ENCODE results near the gene CHID1.
A peak's percentile ranks its signal among the peaks of the same experiment; 100 is the strongest.

CHID1 gene

DNA sequence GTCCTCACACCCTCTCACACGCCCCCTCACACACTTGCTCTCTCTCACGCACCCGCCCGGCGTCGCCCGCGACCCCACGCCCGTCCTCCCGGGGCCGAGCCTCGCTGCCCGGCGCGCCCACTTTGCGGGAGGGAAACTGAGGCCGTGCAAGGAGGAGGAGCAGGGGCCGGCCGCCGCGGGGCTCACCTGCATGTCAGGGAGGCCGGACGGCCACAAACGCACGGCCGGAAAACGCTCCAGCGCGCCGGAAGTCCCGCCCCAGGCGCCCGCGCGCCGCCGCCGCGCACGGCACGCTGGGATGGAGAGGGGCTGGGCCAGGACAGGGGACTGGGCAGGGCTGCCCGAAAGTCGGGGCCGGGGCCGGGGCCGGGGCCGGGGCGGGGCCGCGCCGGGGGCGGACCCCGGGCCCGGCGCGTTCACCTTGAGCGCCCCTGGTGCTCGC, at the start of gene CHID1:
TSS of gene CHID1 (minus strand) at position 222 of the 442 bp plus-strand sequence. CDS start 5,994 bp downstream, outside the sequence.
- peak; percentile 81 for DNase-seq

DNA sequence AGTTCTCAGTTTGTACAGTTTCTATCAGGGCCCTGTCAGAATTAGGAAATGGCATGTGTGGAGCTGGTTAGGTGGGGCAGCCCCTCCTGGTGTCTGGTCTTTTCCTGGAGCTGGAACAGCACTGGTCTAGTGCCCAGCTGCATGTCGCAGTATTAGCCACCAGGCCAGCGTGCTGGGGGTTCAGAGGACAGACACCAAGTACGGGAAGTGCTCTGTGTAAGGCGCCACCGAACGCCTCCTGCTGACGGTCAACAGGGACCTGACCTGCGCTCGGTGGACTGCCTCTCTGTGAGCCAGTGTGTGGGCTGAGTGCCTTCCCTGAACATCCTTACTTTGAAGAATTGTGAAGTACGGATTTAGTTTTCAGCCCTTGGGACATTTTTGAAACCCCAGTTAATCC, 49.0 kb upstream of the CHID1 start:
- DNase-seq = no peak

DNA sequence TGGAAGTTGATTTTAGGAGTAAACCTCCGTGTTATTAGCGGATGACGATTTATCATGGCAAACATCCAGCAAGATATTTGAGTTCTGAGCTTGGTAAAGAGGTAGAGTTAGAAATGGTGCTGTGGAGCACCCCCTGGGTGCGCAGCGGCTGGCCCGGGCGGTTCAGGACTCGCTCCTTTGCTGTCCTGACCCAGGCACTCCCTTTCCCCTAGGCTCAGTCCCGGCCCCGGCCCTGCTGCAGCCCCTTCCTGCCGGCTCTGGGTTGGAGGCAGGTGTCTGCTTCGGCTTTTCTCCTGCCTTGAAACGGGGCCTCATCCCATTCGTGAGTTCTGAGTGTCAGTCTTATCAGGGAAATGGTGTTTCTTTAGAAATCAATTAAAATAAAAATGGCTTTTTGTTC, 48.4 kb upstream of the CHID1 start:
- DNase-seq = no peak

DNA sequence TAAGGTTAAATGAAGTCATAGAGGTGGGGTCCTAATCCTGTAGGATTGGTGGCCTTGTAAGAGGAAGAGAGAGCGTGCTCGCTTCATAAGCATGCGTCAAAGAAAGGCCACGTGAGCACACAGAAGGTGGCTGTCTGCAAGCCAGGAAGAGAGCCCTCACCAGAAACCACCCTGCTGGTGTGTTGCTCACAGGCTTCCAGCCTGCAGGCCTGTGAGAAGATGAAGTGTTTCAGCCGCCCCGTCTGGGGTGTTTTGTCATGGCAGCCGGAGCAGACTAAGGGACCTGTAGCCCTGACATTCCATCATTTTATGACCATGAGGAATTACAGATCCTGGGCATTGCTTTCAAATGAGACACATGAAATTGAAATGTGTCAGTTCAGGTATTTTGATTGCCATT, 47.5 kb upstream of the CHID1 start:
- DNase-seq = no peak

DNA sequence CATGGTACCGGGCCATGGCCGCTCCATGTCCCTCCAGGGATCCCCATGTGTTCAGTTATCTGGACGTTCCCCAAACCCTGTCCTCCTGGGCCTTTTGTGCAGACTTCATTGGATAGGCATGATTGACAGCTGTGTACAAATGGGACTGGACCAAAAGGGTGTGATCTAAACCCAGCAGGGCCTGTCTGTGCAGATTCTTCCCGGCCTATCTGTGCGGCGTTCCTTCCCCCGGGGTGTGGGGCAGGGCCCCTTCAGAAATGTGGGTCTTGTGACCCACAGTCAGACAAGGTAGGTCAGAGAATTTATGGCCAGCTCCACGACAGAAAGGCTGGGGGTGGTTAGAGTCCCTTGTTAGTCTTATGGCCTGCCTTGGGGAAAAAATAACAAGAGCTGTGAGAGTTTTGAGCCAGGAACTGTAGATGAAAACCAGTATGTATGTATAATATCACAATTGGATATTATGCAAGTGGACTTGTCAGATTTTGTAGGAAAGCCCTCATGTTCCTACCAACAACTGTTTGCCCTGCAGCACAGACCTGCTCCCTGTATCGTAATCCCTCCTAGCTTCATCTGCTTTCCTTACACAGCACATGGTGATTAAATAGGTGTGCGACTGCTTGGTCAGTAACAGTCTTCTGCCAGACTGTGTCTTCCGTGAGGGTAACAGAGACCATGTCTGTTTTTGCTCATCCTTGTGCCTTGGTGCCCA, 46.8 kb upstream of the CHID1 start:
- no peak for DNase-seq

DNA sequence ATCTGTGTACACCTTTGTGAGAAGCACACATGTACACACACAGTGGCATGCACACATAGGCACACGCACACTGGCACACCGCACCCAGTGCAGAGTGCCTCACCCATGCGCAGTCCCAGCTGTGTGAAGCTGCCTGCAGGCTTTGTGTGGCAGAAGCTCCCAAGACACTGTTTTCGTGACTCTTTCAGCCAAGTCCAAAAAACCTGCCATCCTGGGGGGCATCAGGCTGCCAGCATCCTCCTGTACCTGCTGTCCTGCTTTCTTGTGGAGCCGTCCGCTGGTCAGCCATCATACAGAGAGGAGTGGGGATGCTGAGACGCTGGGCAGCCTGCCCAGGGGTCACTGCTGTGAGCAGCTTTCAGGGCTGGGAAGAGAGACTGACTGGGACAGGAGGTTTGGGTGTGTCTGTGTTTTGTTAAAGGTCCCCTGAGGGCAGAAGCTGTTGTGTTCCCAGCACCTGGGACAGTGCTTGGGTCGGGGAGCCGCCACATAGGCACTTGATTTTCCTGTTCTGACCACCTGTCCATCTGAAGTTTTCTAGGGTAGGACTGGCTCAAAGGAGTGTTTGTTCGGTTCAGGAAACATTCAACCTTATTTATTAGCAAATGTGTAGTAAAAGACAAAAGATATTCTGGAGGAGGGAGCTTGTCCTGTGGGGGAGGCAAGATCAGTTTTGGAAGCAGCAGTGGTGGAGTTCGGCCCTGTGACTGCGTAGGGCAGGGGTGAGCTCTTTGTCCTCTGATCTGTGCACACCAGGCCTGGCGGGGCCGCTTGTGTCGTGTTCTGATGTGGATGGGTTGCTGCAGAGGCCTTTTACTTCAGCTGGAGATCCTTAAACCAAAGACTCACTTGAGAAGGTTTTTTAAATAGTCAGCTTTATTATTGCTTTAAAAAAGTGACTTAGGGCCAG, 44.8 kb upstream of the CHID1 start:
- DNase-seq = no peak

DNA sequence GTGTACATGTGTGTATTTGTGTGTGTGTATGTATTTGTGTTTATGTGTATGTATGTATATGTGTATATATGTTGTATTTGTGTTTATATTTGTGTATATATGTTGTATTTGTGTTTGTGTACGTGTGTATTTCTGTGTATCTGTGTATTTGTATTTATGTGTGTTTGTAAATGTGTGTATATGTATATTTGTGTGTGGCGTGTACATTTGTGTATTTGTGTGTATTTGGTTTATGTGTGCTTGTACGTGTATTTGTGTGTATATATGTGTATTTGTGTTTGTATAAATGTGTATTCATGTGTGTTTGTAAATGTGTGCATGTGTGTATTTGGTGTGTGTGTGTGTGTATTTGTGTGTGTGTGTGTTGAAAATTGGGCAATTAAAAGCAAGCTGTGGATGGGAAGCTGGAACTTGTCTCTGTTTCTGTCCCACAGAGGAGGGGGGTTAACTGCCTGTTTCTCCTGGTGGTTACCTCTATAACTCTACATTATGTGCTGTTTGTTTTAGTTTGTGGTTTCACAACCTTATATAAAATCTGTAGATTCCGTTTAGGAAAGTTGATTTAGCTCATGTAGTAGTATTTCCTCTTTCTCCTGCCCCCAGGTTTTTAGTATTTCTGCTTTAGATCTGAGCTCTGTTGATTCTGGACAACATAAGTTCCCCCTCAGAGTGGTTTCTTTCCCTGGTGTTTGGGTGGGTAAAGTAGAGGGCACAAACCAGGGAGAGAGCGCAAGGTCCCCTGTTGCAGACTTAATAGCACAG, 44.0 kb upstream of the CHID1 start:
- no peak for DNase-seq

DNA sequence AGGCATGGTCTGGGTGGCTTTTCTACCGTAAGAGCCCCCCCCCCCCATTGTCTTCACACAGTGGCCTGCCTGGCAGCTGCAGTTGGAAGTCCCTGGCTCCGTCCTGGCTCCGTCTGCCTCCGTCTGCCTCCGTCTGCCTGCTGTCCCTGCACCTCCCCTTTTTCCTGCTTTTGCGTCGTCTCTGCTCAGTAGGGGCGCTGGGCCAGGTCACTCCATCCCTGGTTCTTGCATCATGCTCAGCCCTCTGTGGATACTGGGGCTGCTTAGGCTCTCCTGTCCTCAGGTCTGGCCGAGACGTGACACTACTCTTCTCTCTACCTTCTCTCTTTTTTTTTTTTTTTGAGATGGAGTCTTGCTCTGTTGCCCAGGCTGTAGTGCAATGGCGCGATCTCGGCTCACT, 42.9 kb upstream of the CHID1 start:
- DNase-seq = no peak

DNA sequence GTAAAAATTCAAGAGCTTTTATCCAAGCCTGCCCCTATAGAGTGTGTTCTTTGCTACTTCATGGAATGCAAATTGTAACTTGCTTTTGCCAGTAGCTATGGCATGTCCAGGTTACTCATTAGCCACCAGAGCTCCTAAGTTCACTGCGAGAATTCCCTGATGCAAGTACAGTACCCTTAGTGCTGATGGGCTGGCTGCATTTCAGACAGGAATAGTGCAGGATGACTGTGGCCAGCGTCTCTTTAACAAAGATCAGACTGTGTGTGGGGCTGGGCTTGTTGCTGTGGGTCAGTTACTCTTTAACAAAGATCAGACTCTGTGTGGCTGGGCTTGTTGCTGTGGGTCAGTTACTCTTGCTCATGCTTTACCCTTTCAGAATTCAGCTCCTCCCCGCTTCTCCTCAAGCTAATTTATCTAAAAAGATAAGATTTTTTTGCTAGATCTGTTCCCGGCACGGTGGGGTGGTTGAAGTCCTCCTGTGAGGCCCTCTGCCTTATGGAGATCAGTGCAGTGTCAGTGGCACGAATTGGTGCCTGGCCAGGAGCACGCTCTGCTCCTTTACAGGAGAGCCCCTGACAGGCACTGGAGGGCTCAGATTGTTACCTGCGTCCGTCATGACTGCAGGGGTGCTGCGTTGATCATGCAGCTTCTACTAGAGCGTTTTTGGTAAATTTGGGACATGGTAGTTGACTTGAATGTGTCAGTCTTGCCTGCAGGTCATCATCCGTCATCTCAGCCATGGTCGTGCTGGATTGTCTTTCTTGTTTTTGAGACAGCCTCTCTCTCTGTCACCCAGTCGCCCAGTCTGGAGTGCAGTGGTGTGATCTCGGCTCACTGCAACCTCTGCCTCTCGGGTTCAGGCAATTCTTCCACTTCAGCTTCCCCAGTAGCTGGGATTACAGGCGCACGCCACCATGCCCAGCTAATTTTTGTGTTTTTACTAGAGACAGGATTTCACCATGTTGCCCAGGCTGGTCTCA, 42.1 kb upstream of the CHID1 start:
- DNase-seq = no peak

DNA sequence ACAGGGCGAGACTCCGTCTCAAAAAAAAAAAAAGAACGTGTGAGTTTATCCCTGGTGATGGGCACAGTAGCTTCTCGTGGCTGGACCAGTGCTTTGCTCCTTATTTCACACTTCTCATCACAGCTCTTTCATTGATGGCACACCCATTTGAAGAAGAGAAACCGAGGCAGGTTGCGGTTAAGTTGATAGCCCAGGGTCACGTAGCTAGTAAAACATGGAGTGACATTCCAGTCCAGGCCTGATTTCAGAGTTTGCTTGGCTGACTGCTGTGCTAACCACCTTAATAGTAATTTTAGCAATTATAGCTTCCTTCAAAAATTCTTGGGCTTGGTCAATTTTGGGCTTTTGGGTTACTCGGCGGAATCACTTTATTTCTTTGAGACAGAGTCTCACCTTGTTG, 40.9 kb upstream of the CHID1 start:
- no peak for DNase-seq

DNA sequence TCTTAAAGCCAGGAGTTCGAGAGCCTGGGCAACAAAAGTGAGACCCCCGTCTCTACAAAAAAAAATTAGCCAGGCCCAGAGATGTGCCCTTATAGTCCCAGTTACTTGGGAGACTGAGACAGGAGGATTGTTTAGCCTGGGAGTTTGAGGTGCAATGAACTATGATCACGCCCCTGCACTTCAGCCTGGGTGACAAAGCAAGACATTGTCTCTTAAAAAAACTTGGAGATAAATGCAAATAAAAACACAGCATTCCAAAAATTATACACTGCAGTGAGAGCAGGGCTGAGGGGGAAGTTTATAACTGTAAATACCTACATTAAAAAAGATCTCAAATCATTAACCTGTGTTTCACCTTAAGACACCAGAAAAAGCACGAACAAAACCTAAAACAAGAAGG, 37.1 kb upstream of the CHID1 start:
- no peak for DNase-seq

DNA sequence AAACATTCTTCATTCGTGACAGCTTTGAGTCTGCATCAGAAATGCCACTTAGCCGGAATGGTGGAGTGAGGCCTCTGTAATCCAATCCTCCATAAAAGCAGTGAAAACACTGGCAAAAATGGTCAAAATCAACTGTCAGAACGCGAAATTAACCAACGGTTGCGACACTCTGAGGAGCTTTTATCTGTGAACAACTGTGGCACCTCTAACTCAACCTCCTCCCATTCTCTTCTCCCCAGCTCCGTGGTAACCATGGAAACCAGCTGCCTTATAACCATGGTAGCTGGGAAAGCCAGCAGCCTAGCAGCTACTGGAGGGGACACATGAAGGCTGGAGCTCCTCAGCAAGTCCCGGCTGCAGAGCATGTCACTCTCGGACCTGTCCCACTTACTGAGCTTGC, 35.4 kb upstream of the CHID1 start:
- peak; percentile 85 for DNase-seq

DNA sequence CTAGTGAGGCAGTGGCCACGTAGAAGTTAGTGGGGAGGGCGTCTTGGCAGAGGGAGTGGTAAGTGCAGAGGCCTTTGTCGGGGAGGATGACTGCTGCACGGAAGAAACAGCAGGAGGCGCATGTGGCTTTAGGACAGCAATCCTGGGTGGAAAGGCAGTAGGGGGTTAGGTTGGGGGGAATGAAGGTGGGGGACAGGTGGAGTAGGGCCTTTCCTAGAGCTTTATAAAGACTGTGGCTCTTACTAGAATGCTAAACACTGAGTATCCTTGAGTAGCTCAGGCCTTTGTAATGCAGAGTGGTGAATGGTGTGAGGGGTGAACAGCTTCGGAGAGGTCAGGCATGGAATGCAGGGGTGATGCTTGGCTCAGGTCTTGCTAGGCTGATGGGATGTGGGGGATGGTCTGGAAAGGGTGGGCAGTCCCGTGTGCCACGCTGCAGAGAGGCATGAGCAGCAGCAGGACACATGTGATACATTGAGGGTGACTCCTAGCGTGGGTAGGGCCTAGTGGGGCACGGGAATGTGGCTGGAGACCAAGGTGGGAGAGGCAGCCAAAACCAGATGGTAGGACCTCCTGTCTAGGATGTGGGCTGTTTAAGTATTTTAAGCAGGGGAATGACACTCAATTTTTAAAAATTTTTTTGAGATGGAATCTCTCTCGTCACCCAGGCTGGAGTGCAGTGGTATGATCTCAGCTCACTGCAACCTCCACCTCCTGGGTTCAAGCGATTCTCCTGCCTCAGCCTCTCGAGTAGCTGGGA, 34.3 kb upstream of the CHID1 start:
- peak; percentile 22 for DNase-seq

DNA sequence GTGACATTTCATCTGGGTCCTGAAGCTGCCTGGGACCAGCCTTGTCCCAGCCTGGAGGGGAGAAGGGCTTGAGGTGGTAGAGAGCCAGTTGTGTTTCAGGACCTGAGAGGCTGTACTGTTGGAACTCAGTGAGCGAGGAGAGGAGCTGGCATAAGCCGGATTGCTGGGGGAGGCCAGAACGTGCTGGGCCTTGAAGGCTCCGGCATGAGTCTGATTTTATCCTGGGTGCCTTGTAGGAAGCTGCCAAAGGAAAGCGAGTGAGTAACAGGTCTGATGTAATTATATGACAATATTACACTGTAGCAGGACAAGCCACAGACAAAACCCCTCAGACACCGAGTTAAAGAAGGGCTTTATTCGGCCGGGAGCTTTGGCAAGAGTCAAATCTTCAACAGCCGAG, 32.2 kb upstream of the CHID1 start:
- DNase-seq = no peak

DNA sequence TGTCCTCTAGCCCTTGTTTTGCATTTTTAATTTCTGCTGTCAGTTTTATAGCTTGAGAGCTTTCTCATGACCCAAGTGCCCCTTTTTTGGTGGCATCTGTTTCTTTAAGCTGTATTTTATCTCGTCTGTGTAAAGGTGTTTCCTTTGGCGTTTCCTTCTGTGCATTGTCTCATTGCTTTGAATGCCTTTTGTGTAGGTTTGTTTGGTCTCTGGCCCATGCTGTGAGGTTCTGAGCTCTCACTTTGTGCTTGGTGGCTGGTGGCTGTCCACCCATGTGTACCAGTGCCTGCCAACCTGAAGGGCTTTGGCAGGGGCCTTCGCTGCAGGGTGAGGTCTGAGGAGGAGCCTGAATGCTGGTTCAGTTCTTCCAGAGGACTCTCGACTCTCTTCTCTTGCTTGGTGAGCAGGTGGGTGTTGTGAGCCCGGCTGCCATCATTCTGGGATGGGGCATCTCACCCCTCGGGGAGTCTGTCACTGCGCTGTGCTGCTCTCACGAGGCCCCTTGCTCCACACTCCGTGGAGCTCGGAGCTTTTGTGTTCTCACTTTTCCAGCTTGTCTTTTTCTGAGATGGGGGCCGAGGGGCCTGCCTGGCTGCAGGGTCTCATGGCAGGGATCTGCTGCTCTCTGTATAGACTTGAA, 30.0 kb upstream of the CHID1 start:
- no peak for DNase-seq

DNA sequence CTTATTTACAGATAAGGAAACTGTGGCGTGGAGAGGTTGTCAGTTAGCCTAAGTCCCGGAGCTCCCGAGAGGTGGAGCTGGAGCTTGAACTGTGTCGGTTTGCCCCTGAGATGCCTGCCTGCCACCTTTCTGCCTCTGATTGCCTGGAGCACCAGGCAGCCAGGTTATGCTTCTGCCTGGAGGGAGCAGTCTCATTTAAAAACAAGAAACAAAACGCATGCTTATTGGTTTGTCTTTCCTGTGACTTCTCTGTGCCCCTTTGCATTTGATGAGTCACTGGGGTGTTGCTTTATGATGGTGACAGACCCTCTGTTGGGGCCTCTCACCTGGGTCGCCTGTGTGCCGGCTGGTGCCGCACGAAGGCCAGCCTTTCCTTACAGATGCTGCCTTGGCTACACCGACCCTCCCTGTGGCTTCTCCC, 27.2 kb upstream of the CHID1 start:
- DNase-seq = peak; percentile 60

DNA sequence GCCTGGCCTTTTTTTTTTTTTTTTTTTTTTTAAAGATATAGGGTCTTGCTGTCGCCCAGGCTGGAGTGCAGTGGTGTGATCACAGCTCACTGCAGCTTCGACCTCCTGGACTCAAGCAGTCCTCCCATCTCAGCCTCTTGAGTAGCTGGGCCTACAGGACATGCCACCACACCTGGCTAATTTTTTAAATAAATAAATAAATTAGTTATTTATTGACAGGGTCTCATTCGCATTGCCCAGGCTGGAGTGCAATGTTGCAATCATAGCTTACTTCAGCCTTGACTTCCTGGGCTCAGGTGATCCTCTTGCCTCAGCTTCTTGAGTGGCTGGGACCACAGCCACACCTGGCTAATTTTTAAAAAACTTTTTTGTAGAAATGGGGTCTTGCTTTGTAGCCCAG, 25.6 kb upstream of the CHID1 start:
- no peak for DNase-seq

DNA sequence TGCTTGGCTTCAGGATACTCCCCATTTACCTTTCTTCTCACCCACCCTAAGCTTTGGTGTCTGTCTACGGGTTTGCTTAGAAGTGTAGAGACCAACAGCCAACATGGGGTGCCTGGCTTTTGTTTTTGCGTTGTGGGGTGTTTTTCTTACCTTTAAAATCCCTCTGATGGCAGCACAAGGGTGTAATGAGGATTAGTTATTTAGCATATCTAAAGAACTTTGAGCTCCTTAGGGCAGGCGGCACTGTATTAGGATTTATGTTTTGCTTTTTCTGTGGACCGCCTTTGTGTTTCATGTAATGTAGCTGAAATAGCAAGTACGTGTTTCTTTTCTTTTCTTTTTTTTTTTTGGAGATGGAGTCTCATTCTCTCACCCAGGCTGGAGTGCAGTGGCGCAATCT, 23.9 kb upstream of the CHID1 start:
- DNase-seq = no peak

DNA sequence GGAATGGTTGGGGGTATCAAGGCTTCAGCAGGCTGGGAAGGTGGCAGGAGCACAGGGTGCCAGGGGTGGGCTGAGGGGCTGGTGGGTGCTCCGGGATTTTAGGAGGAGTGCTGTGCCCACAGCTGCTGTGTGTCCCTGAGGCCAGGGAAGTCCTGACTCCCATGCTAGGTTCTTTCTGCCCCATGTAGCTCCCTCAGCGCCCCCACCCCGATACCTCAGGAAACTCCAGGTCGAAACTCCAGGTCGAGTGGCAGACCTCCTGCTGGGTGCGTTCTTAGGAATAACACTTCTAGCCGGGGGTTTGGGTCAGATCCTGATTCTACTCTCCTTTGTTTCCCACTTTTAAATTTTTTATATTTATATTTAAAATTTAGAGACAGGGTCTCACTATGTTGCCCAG, 23.3 kb upstream of the CHID1 start:
- DNase-seq = no peak

DNA sequence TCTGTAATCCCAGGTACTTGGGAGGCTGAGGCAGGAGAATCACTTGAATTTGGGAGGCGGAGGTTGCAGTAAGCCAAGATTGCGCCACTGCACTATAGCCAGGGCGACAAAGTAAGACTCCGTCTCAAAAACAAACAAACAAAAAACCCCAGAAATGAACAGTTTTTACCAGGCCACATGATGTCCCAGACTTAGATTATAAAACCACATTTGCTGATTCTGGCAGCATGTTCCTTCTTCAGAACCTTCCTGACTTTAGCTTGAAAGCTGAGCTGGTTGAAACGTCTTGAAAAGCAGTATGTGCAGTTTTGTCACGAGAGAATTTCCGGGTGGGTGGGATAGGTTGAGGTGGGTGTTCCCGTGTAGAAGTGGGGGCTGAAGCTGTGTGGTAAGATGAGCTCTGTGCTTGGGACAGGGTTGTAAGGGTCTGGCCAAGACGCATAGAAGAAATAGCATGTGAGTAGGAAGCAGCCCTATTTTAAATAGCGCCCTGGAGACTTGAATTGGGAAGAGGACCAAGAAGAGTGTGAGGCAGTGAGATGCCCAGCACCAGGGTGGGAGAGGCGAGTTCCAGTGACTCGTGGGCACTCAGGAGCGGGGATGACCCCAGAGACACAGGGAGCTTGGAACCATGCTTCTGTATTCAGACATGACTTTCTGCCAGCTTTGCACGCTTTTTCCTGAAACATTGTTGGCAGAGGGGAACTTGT, 22.7 kb upstream of the CHID1 start:
- peak; percentile 32 for DNase-seq
